Anterior cingulate cortex (tissue), 58 donors: ENCODE measurements around the gene GNG7.
A peak's percentile ranks its signal among the peaks of the same experiment; 100 is the strongest.
"Not testable (repeated sequence)": the region's sequence is repeated elsewhere in the genome, so short reads cannot be mapped to it uniquely, and the experiment has no call there.

ENCODE experiments used
- DNase-seq, 58 donors: peaks; one replicate each; lab custom pipeline; 2025; lab: John Stamatoyannopoulos, UW

The GNG7 gene

DNA sequence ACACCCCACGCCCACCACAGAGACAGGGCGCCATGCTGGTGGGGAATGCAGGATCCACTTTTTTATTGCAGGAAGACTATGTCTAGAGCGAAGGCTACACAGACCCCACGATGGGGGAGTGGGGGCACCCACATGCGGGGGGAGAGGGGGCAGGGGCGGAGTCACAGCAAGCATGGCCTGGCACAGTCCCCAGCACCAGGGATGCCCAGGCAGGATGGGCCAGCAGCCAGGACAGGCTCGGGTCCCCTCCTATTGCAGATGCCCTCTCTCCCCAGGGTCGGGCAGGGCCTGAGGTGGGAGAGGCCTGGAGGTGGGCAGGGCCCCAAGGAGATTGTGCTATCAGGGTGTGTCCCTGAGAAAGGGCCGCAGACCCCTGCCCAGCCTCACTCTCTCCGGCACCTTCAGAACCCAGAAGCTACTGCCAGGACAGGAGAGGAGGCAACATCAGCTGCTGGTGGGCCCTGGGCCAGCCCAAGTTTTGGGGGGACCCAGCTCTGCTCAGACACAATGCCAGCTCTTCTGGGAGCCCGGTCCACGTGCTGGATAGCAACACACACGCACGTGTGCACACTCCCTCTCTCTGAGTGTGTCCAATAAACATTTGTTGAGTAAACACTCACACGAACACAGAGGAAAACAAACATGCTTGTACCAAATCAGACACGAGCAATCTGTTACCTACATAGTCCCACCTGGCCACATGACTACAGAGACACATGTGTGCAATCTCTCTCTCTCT is 12.2 kb upstream of the GNG7 start:
- DNase-seq: no peak

DNA sequence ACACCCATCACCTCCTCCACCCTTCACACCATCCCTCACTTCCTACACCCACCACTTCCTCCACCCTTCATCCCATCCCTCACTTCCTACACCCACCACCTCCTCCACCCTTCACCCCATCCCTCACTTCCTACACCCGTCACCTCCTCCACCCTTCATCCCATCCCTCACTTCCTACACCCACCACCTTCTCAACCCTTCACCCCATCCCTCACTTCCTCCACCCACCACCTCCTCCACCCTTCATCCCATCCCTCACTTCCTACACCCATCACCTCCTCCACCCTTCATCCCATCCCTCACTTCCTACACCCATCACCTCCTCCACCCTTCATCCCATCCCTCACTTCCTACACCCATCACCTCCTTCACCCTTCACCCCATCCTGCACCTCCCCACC is 11.6 kb upstream of the GNG7 start:
- DNase-seq: not testable (repeated sequence)

DNA sequence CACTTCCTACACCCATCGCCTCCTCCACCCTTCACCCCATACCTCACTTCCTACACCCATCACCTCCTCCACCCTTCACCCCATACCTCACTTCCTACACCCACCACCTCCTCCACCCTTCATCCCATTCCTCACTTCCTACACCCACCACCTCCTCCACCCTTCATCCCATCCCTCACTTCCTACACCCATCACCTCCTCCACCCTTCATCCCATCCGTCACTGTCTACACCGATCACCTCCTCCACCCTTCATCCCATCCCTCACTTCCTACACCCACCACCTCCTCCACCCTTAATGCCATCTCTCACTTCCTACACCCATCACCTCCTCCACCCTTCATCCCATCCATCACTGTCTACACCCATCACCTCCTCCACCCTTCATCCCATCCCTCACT is 10.7 kb upstream of the GNG7 start:
- DNase-seq: not testable (repeated sequence)

DNA sequence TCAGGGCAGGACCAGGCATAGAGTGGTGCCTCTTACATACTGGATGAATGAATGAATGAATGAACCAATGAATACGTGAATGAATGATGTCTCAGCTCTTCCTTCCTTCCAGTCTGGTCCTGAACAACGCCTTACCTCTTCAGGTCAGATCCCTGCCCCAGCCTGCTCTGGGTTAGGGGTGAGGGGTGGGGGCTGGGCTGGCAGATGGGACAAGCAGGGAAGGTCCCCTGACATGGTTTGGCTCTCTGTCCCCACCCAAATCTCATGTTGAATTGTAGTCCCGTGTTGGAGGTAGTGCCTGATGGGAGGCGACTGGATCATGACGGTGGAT is 9.3 kb upstream of the GNG7 start:
- no peak for DNase-seq

DNA sequence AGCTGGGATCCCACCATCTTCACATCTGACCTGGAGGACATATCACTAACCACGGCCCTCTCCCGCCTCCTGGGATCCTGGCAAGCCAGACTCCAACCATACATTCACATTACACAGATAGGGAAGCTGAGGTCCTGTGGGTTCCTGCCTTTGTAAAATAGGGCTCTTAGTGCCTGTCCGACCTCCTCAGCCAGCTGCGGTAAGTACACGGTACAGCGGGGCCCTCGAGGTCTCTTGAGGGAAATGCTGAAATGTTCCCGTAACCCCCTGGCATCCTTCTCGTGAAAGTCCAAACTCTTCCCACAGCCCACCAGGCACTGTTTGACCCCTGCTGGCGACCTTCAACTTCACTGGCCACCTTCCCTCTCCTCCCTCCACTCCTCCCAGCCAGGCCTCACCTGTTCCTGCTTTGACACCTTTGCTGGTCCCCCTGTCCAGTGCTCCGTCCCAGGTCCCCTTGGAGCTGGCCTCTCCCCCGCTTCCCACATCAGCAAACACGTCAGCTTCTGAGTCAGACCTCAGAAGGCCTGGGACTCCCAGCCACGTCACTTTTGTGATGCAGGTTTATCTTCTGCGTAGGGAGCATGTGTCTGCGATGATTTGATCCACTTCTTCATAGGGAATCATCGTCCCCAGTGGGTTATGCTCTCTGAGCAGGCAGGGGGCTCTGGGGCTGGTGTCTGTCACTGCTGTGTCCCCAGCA is 8.8 kb upstream of the GNG7 start:
- no peak for DNase-seq

DNA sequence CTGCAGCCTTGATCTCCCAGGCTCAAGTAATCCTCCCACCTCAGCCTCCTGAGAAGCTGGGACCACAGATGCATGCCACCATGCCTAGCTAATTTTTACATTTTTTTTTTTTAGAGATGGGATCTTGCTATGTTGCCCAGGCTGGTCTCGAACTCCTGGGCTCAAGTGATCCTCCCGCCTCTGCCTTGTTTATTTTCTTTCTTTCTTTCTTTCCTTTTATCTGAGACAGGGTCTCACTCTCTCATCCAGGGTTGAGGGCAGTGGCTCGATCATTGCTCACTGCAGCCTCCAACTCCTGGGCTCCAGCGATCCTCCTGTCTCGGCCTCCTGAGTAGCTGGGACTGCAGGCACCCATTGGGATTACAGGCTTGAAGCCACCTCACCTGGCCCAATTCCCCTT is 3.8 kb upstream of the GNG7 start:
- DNase-seq: no peak

DNA sequence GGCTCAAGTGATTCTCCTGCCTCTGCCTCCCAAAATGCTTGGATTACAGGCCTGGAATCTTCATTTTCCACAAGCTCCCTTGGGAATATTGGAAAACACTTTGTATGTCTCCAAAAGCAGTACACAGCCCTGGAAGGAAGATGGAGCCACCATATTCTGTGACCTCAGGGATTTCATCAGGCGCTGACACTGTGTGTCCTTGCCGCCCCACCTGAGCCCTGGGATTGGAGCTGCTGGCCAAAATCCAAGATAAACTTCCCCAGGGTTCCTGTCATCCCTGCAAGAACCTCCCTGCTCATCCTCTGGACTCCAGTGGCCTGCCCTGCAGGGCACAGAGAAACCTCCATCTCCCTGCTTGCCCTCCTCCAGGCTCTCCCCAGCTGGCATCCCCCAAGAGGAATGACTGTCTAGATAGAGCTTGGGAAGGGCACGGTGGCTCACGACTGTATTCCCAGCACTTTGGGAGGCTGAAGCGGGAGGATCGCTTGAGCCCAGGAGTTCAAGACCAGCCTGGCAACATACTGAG is 1.3 kb upstream of the GNG7 start:
- DNase-seq: no peak

DNA sequence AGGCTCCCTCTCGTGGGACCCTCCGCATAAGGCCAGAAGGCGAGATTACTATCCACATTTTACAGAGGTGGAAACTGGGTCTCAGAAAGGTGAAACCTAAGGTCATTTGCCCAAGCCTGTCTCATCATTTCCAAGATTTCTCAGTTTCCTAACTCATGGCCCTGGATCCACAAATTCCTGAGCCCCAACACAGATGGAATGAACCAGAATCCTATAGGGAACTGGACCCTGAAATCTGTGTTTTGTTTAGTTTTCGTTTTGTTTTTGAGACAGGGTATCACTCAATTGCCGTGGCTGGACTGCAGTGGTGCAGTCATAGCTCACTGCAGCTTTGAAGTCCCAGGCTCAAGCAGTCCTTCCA is 563 bp upstream of the GNG7 start:
- no peak for DNase-seq

DNA sequence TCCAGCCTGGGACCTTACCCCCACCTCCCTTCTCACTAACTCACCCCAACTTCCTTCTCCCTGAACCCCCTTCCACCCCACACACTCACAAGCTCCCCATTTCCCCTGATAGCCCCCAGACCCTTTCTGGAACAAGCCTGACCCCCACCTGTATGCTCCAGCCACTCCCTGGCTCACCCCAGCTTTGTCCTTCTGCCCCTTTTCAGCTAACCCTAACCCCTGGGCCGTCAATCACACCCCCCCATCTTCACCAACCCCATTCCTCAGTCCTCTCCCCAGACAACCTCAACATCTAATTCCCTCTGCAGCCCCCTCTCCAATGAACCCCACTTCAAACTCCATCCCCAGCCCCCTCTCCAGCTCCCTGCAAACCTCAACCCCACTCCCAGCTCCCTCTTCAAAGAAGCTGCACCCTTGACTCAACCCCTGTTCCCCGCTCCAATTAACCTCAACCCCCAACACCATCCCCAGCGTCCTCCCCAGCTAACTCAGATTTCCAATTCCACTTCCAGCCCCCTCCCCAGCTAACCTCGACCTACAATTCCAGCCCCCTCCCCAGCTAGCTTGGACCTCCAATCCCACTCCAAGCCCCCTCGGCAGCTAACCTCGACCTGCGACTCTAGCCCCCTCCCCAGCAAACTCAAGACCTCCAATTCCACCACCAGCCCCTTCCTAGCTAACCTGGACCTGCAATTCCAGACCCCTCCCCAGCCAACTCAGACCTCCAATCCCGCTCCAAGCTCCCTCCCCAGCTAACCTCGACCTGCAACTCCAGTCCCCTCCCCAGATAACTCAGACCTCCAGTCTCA is 929 bp downstream of the GNG7 start:
- DNase-seq: no peak

DNA sequence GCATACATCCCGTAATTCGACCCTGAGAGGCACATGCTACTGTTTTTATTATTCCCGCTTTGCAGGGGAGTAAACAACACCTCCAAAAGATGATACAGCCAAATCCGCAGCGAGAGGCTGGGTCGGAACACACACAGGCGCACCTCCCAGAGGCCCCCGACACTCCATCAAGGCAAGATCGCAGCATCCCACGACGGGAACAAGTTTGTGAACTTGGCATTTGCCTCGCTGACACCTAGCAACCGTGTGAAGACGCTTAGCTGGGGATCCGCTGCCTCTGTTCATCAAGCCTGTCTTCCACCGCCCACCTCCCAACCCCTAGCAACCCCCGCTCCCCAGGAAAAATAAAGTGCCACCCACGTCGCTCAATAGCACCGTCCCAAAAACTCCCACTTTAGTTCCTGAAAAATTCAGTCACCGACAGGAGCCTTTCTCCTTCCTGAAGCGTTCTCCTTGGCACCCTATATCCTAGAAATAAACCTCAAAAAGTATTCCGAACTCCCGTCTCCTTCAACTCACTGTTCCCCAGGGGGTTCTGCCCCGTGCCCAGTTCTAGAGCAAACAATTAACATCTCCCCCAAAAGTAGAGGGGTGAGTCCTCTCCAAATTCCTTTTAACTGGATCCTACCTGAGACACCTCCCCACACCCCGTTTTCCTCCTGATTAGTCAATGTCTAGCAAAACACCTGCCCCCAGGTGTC is 1.7 kb downstream of the GNG7 start:
- peak in 10 of 58 donors; percentile 13 to 72 (median 32) for DNase-seq

DNA sequence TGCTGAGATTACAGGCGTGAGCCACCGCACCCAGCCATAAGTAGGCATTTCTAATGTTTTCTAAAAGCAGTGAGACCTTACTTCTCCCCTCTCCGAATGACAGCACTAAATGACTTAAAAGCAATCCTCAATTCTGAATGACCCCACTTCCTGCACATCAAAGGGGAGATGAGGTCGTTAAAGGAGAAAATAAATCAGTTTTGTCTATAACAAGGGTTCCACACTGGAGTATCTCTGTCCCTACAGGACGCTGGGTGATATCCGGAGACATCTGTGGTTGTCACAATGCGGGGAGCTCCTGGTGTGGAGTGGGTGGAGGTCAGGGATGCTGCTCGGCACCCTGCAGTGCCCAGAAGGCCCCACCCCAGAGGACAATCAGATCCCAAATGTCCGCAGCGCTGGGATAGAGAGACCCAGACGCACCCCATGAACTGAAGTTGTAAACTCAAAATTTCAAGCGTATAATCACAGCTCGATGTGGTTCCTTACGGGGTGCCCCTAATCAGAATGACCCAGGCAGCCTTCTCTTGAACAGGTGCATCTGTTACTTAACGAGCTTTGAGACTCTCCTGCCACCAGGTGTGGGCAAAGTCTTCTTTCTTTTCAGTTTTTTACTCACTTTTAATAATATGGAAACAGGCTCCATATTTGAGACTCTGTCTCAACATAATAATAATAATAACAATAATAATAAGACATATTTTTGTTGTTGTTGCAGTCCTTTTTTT is 2.9 kb downstream of the GNG7 start:
- DNase-seq: peak in 1 of 58 donors; percentile 32

DNA sequence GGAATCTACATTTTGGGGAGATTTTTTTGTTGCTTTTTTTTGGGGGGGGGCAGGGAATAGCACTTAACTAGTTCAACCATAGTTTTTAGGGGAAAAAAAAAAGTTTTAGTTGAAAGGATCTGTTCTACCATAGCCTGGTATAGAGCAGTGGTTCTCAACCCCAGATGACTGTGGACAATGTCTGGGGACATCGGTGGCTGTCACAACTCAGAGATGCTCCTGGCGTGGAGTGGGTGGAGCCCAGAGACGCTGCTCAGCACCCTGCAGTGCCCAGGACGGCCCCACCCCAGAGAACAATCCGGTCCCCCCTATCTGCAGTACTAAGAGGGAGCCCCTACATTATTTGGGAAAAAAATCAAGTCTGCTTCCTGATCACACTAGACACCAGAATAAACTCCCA is 8.3 kb downstream of the GNG7 start:
- peak in 13 of 58 donors; percentile 17 to 49 (median 34) for DNase-seq

DNA sequence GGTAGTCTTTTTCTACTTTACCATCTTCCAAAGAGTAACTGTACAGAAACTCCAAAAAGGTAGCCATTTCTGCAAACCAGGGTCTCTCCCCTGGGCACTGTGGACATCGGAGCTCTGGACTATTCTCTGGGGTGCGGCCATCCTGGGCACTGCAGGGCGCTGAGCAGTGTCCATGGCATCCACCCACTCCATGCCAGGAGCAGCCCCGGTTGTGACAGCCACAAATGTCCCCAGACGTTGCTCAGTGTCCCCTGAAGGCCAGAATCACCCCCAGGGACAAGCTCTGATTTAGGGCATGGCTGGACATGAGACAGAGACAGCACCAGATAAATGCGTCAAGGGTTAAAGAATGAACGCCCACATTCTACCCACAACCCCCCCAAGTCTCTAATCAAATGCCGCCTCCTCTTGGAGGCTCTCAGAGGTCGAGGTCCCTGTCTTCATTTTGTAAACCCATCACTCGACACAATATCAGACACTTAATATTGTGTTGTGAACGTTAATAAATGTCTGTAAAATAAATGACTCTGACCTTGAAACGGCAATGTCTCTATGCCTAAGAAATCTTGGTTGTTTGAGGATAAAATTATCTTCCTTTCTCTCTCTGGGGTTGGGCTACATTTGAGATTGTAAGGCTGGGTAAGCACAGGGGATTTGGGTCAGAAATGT is 8.9 kb downstream of the GNG7 start:
- DNase-seq: peak in 1 of 58 donors; percentile 10

DNA sequence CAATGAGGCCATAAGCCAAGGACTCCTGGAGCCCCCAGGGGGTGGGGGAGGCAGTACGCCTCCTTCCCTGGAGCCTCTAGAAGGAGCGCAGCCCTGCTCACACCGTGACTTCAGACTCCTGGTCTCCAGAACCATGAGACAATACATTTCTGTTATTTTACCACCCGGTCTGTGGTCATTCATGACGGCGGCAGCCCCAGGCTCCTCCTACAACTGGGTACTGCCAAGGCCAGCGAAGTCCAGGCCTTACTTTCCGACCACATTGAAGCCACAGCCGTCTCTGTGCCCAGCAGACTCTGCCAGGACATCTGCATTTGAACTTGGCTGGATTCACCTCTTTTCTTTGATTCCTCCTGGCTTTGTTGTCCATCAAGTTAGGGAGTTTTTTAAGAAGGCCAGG is 10.5 kb downstream of the GNG7 start:
- peak in 54 of 58 donors; percentile 21 to 94 (median 72) for DNase-seq

DNA sequence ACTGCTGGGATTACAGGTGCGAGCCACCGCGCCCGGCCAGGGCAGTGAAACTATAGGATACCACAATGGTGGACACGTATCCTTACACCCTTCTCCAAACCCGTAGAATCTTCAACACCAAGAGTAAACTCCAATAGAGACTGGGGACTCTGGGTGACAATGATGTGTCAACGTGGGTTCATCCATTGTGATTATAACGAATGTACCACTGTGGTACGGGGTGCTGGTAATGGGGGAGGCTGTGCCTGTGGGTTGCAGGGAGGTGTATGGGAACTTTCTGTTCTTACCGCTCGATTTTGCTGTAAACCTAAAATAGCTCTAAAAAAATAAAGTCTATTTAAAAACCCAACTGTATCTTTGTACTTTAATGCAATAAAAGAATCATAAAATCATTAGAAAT is 11.6 kb downstream of the GNG7 start:
- DNase-seq: no peak

DNA sequence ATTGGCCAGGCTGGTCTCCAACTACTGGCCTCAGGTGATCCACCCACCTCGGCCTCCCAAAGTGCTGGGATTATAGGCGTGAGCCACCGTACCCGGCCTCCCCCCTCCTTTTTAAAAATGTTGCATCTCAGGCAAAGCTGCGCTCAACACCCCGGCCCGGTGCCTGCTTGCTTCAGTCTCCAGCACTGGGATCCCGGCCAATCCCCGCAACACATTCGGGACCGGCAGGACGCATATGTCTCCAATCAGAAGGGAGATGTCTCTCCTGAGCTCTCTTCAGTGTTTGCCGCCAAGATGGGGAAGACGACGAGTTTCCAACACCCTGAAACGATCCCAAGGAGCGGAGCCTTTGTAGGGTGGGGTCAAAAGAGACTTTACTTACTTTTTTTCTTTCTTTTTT is 16.1 kb downstream of the GNG7 start:
- DNase-seq: peak in 23 of 58 donors; percentile 6 to 56 (median 37)

DNA sequence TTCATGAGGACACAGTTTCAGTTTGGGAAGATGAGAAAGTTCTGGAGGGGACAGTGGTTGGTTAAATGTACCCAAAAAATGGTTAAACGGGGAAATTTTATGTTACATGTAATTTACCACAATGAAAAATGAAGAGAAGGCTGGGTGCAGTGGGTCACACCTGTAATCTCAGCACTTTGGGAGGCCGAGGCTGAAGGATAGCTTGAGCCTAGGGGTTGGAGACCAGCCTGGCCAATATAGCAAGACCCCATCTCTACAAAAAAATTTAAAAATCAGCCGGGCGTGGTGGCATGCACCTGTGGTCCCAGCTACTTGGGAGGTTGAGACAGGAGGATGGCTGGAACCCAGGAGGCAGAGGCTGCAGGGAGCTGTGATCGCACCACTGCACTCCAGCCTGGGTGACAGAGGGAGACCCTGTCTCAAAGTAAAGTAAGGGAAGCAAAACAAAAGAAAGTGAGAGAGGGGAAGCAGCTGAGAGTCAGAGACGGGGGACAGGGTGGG is 17.2 kb downstream of the GNG7 start:
- no peak for DNase-seq

DNA sequence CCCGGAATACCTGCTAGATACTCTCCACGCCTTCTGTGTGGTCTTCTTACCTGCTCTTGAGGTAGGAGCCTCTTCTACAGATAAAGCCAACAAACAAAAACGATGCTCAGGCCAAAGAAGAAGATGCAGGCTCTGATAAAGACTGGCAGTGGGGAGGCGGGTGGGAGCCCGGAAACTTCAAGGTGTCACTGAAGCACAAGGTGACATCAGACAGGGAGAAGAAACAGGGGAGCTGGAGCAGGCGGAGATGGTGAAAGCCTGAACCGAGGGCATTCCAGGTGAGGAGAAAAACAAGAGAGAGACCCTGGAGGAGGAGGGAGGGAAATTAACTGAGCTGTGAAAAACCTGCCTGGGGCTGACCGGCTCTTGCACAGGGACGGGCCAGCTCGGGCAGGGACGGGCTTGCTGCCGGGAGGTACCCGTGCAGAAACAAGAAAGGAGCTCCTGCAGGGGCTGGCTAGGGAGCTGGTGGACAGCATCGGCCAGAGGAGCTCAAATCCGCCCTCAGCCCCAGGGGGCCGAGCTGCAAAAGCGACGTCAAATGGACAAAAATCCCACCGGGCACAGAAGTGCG is 19.0 kb downstream of the GNG7 start:
- DNase-seq: no peak

DNA sequence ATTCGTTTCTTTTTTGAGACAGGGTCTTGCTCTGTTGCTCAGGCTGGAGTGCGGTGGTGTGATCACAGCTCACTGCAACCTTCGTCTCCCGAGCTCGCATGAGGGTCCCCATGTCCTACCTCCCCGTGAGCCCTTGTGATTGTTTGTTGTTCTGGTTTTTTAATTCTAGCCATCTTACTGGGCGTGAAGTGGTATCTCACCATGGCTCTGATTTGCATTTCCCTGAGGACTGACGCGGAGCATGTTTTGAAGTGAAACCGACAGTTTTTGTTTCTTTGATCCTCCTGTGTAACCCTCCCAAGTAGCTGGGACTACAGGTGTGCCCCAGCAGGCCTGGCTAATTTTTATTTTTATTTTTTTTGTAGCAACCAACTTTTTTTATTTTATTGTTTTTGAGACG is 21.7 kb downstream of the GNG7 start:
- DNase-seq: no peak
